HG03025 (cell line): ENCODE data around the gene IQUB.
"Not testable (repeated sequence)": the region's sequence is repeated elsewhere in the genome, so short reads cannot be mapped to it uniquely, and the experiment has no call there.

Source experiments
- ATAC-seq: cut with Tn5 transposase; IDR thresholded peaks from one replicate; pipeline ENCODE4 v1.9.1; 2021; ENCODE audit warnings: mild to moderate bottlenecking, moderate library complexity; ENCODE audit not compliant: unreplicated experiment, low FRiP score

Gene IQUB

DNA sequence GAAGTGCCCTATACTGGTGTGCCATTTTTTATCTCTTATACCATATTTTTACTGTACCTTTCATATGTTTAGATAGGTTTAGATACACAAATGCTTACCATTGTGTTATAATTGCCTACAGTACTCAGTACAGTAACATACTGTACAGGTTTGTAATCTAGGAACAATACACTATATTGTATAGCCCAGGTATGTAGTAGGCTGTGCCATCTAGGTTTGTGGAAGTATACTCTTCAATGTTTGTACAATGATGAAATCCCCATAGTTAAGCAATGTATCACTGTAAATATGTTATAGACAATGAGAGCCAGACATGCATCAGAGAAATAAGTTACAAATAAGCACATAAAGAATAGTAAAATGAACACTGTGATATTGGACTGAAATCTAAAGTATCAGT, 109.1 kb downstream of the IQUB start:
- ATAC-seq: no peak

DNA sequence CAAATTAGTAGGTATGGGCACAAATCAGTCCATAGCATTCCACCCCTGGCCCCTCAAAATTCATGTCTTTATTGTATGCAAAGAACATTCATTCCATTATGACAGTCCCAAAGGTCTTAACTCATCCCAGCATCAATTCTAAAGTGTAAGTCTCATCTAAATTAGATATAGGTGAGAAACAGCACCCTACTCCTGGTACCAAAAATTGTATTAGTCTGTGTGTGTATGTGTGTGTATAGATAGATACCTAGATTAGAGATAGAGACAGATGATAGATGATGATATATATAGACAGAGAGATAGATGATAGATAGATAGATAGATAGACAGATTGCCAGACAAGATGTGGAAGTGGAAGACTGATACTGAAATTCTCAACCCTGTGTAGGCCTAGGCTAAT, 109.9 kb downstream of the IQUB start:
- ATAC-seq: no peak

DNA sequence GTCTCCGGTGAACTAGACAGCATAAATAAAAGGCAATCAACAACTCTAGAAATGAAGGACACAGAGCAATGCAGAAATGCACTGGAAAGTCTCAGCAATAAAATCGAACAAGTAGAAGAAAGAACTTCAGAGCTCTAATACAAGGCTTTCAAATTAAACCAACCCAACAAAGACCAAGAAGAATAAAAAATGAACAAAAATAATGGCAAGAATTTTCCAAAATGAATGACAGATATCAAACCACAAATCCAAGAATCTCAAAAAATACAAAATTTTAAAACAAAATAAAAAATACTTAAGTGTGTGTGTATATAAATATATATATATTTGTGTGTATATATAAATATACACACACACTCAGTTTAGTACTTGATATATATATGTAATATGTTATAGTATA, 110.8 kb downstream of the IQUB start:
- no peak for ATAC-seq

DNA sequence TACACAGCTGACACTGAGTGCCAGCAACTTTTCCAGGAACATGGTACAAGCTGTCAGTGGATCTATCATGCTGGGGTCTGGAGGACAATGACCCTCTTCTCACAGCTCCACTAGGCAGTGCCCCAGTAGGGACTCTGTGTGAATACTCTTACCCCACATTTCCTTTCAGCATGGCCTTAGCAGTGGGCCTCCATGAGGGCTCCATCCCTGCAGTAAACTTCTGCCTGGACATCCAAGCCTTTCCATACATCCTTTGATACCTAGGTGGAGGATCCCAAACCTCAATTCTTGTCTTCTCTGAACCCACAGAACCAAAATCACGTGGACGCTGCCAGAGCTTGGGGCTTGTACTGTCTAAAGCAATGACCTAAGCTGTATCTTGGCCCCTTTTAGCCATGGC, 116.8 kb downstream of the IQUB start:
- ATAC-seq: no peak

DNA sequence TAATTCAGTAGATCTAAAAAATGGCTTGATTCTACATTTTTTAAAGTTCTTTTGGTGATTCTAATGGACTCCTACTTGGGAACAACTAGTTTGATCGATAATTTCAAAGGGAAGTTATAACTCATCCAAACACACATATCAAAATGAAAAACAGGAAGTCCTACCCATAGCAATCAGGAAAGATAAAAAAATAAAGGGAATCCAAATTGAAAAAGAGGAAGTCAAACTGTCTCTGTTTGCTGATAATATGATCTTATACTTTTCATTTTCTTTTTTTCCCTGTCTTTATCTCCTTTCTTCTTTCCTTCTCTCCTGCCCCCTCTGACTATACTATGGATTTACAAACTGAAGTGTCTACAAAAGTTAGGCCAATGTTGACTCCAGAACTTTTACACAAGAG, 118.8 kb downstream of the IQUB start:
- ATAC-seq: no peak

DNA sequence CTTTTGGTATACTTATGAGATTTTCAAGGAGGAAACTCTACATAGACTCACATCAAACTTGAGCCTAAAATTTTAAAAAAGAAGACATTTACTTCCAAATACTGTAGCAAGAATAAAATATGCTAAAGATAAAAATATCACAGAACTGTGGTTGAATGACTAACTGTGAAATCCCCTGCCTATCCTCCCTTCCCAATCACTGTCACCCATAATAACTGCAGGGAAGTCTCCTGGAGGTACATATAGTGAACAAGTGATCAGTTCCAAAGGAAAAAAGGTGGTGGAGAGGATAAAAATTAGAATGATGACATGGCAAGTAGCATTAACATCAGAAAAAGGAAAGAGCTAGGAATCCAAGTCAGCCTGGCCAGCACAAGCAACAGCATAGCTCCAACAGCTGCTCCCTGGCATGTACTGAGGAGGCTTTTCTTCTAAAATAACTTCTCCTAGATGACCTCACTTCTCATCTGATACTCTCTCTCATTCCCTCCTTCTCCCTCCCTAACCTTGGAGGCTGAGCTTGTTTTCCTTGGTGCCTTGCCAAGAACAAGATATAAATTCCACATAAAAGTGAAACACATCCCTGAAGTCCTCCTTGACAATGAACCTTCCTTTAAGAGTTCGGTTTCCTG, 124.0 kb downstream of the IQUB start:
- no peak for ATAC-seq

DNA sequence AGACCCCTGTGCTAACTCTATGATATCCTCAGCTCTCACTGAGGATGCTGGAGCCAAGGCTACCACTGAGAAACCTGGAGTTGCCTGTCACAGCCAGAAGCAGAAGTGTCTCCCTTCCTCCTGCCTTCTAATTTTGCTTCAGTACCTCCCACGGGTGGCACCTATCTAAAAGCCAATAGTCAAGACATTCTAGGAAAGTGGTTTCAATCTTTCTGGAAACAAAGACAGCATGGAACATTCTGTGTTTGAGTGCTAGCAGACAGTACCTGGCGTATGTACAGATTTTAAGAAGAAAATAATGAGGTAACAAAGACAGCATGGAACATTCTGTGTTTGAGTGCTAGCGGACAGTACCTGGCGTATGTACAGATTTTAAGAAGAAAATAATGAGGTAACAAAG, 126.4 kb downstream of the IQUB start:
- not testable (repeated sequence) for ATAC-seq
